HUES6 (cell line): ENCODE results near the gene VCP.
A peak's percentile ranks its signal among the peaks of the same experiment; 100 is the strongest.

Source experiments
- H3K27ac ChIP-seq: 2 replicates; pipeline ENCODE4 v1.7.0; 2013; ENCODE audit warnings: low read depth, mild to moderate bottlenecking, low read length, inconsistent platforms
- H3K27me3 ChIP-seq: 2 replicates; pipeline ENCODE4 v1.6.1; 2013; ENCODE audit warnings: low read length; ENCODE audit not compliant: control insufficient read depth, insufficient read depth
- H3K36me3 ChIP-seq: 2 replicates; pipeline ENCODE4 v1.6.1; 2013; ENCODE audit warnings: low read length; ENCODE audit not compliant: control insufficient read depth, insufficient read depth
- H3K4me1 ChIP-seq: 2 replicates; pipeline ENCODE4 v1.6.1; 2013; ENCODE audit warnings: low read length; ENCODE audit not compliant: control insufficient read depth, insufficient read depth
- H3K4me3 ChIP-seq: 2 replicates; pipeline ENCODE4 v1.5.1; 2013; ENCODE audit warnings: low read depth, low read length
- H3K9ac ChIP-seq: one replicate; pipeline ENCODE4 v1.6.1; 2013; ENCODE audit warnings: mild to moderate bottlenecking, low read length
- H3K9me3 ChIP-seq: 2 replicates; pipeline ENCODE4 v1.6.1; 2013; ENCODE audit warnings: low read depth, low read length; ENCODE audit not compliant: control insufficient read depth, insufficient read depth

The VCP gene

DNA sequence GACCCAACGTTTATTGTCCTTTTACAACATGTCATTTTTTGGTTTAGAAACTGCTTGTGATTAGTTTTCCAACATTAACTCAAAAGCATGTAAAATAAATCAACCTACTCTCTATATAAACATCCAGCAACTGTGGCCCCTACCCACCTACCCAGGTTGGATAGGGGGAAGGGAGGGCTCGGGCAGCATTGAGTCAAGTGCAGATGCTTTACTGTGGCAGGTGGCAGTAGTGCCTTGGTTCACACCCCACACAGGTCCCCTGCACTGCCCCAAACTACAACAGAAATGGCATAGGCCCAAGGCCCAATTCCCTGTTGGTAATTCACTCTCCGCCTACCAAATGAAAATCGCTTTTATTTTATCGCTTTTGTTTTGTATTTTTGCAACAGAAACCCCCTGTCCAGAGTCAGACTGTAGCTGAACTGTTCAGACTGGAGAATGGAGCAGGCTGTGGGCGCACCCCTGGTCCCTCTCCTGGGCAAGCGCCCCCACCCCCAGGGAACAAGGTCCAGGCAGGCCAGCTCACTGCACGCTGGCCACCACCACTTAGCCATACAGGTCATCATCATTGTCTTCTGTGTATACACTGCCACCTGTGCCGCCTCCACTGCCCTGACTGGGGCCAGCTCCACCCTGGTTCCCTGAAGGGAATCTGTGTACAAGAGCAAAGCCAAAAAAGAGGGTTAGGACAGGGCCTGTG lies 15.7 kb downstream of the VCP start:
- Histone ChIP-seq H3K36me3 (peaks cover 84% of the 10 kb centered on the region), H3K4me1 (no peaks in the 10 kb centered on the region), H3K27me3 (no peaks in the 10 kb centered on the region), H3K9me3 (no peaks in the 10 kb centered on the region), H3K27ac (no peak overlapping the region), H3K9ac (no peak overlapping the region), H3K4me3 (no peak overlapping the region)

DNA sequence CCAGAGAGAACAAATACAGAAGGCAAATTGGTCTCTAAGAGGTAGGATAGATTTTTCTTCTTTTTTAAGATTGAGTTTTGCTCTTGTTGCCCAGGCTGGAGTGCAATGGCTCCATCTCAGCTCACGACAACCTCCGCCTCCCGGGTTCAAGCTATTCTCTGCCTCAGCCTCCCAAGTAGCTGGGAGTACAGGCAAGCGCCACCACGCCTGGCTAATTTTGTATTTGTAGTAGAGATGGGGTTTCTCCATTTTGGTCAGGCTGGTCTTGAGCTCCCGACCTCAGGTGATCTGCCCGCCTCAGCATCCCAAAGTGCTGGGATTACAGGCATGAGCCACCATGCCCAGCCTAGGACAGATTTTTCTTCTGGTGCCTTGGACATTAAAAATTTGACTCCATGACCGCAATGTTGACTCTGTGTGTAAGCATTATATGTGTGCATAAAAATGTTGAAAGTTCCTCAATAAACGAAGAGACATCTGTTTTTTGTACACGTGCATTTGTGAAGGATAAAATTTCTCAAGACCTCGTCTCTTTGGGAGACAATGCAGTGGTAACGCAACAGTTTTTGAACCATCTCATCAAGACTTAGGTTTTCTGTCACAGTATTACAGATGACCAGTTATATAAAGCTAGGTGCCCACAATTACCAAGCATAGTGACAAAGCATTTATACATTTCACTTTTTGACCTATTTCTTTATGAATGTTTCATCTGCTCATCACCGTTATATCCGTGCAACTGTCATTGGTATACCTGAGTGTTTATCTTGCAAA lies 17.4 kb downstream of the VCP start:
- Histone ChIP-seq H3K9ac (no peak overlapping the region), H3K4me1 (no peaks in the 10 kb centered on the region), H3K4me3 (no peak overlapping the region), H3K36me3 (peaks cover 77% of the 10 kb centered on the region), H3K27me3 (no peaks in the 10 kb centered on the region), H3K9me3 (no peaks in the 10 kb centered on the region), H3K27ac (no peak overlapping the region)

DNA sequence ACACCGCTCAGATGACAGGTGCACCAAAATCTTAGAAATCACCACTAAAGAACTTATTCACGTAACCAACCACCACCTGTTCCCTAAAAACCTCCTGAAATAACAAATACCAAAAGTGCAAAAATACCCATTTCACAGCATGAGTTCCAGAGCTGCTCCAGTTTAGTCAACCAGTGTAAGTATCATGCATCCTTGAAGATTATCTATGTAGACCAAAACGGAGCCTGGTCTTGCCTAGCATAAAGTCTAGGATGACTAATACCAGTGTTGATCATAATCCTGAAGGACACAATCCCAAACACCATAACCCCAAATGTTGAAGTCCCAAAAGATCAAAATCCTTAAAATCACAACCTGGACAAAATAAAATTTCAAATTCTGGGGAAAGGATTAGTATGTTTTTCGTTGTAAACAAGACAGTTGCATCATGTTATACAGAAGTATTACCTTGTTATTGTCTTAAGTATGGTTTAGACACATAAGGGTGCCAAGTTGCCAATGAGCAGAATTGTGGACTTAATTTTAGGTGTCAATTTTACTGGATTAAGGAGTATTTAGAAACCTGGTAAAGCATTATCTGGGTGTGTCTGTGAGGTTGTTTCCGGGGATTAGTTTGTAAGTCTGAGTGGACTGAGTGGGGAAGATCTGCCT lies 18.1 kb downstream of the VCP start:
- Histone ChIP-seq H3K4me3 (no peak overlapping the region), H3K9ac (no peak overlapping the region), H3K27me3 (no peaks in the 10 kb centered on the region), H3K36me3 (peaks cover 76% of the 10 kb centered on the region), H3K4me1 (no peaks in the 10 kb centered on the region), H3K9me3 (no peaks in the 10 kb centered on the region), H3K27ac (no peak overlapping the region)

DNA sequence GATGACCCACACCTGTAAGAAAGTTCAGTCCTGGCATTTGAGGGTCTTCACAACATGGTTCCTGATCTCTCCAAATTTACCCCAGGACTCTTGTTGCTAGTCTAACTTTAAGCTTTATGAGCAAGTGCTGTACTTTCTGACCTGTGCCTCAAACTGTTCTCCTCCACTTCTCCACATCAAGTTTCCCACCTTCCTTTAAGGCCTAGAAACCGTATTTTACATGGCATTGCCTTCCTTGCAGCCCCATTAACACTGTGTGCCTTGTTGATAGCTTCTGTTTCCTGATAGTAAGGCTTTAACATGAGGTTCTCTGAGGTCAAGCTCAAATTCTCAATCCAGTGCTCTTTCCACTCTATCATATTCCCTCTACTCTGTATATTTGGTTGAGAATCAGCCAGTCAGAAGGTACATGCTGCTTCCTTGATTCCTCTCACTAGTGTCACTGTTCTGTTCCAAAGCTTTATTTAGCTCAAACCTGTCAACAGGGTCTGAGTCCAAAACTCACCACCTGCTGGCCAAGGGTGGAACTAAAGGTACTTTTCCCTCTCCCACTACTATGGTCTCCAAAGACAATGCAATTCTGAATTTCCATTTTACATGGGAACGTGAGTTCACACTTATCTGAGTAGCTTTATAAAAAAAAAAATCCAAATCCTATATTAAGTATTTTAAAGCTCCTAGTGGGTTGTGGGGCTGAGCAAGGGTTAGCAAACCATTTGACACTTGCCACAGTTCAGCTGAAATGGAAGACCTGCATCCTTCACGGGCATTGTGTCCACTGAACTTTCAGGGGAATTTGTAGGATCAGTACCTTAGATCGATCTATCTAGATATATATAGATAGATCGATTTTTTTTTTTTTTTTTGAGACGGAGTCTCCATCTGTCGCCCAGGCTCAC lies 21.1 kb downstream of the VCP start:
- Histone ChIP-seq H3K27me3 (no peaks in the 10 kb centered on the region), H3K4me3 (no peak overlapping the region), H3K9me3 (no peaks in the 10 kb centered on the region), H3K36me3 (peaks cover 58% of the 10 kb centered on the region), H3K9ac (no peak overlapping the region), H3K4me1 (no peaks in the 10 kb centered on the region), H3K27ac (no peak overlapping the region)

DNA sequence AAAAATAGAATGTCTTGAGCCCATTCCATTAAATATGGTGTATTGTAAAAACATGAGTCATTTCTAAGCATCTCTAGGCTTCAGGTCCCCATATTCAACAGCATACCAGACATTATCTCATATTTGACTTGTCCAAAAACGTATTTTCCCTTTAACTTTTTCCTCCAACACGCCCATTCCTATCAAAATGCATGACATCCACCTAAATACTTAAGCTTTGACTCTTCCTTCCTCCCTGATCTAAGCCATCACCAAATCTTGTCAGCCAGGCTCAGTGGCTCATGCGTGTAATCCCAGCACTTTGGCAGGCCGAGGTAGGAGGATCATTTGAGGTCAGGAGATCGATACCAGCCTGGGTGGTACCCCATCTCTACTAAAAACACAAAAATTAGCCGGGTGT lies 23.9 kb downstream of the VCP start:
- Histone ChIP-seq H3K4me1 (peaks cover 8% of the 10 kb centered on the region; the same call in 1 of the 2 replicates), H3K27ac (no peak overlapping the region), H3K4me3 (no peak overlapping the region), H3K27me3 (no peaks in the 10 kb centered on the region), H3K36me3 (peaks cover 42% of the 10 kb centered on the region), H3K9ac (no peak overlapping the region), H3K9me3 (no peaks in the 10 kb centered on the region)

DNA sequence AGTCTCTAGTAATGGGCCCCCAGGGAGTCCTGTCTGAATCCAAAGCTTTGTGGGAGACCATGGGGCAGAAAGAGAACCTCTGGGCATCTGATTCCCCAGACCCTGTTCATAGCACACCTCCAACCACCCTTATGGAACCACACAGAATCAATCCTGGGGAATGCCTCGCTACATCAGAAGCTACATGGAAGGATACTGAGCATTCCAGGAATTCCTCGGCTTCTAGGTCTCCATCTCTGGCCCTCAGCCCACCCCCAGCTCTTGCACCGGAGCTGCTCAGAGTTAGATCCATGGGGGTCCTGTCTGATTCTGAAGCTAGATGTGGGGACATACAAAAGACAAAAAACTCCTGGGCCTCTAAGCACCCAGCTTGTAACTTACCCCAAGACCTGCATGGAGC lies 28.4 kb downstream of the VCP start:
- no peaks in the 10 kb centered on the region for H3K9me3 ChIP-seq
- H3K36me3 ChIP-seq, result peaks cover 30% of the 10 kb centered on the region
- H3K9ac ChIP-seq, result no peak overlapping the region
- H3K27ac ChIP-seq, result no peak overlapping the region
- peaks cover 13% of the 10 kb centered on the region; the same call in 1 of the 2 replicates for H3K4me1 ChIP-seq
- no peaks in the 10 kb centered on the region for H3K27me3 ChIP-seq
- no peak overlapping the region for H3K4me3 ChIP-seq

DNA sequence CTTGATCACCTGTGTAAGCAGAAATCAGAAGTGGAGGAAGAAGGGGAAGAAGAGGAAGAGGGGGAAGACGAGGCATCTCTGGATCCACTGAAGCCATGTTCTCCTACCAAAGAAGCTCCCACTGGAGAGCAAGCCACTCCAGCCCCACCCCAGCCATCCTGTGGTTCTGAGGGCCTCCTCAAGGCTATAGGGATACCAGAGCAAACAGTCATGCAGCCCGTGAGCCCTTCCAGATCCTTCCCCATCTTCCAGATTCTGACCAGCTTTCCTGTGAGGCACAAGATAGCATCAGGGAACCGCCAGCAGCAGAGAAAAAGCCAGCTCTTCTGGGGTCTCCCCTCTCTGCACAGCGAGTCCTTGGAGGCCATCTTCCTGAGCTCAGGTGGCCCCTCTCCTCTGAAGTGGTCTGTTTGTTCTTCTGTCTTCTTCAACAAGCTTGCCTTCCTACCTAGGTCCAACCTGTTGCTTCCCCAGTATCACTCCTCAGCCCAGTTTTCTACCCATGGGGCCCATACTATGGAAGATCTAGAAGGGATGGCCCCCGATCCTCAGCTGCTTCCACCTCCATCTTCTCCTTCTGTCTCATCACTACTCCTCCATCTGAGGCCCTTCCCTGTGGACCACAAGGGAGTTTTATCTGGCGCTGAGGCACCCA lies 29.4 kb downstream of the VCP start:
- H3K9me3 ChIP-seq, result no peaks in the 10 kb centered on the region
- peaks cover 22% of the 10 kb centered on the region for H3K36me3 ChIP-seq
- H3K9ac ChIP-seq, result no peak overlapping the region
- H3K4me3 ChIP-seq, result no peak overlapping the region
- H3K27me3 ChIP-seq, result no peaks in the 10 kb centered on the region
- peaks cover 13% of the 10 kb centered on the region; the same call in 1 of the 2 replicates for H3K4me1 ChIP-seq
- H3K27ac ChIP-seq, result no peak overlapping the region

DNA sequence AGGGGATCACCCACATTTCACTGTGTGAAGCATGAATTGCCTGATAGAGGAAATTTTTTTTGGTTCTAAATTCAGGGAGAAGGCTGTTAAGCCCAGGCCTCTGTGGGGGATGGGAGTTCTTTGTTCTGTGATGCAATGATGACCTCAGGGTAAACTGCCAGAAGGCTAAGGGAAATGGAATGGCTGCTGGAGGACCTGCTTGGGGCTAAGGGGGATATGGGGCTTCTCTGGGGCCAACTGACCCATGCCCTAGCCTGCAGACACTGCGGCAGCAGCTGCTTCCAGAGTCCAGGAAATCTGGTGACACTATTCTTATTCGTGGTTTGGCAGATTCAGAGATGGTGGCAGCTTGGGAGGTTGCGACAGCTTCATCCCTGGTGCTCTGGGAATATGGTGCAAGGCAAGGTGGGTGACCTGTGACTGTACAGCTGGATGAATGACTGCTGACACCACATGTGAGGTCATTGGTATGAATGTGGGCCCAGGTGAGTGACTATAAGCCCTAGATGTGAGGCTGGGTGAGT lies 30.3 kb downstream of the VCP start:
- Histone ChIP-seq H3K9me3 (no peaks in the 10 kb centered on the region), H3K4me1 (peaks cover 13% of the 10 kb centered on the region; the same call in 1 of the 2 replicates), H3K4me3 (no peak overlapping the region), H3K27ac (no peak overlapping the region), H3K36me3 (peaks cover 20% of the 10 kb centered on the region), H3K27me3 (no peaks in the 10 kb centered on the region), H3K9ac (no peak overlapping the region)

DNA sequence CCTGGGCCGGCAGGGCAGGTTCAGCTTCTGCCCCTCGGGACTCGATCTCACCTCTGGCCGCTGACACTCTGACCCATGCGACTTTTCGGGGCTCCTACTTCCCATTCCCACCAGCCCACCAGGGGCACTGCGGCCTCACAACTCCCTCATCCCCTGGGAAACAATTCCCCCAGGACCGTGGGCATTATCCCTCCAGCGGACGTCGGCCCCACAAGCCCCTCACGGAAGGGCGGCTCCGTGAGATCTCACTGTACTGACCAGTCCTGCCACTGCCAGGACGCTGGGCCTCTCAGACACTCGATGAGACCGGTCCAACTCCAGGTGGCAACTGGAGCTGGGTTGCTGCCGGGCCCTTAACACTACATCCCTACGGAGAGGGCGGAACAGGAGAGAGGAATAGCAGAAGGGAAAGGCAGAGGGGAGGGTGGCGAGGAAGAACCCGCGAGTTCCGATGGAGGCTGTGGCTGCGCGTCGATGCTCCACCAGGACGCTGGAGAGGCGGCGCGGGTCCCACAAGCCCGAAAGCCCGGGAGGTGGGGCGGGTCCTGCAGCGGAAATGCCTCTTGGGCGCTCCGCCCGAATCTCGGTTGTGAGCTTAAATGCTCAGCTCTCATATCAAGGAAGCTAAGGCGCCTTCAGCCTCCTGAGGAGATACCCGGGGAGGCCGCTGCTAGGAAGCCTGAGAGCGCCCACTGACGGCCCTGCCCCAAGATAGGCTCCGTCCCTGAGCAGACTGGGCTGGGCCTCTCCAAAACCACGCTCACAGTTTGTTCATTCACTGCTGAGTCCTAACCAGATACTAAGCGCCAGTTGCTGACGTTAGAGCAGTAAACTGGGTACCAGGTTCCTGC lies 36.3 kb downstream of the VCP start:
- Histone ChIP-seq H3K27ac (no peak overlapping the region), H3K4me3 (peak overlapping the region; percentile 34; the same call in 1 of the 2 replicates), H3K27me3 (no peaks in the 10 kb centered on the region), H3K9me3 (peaks cover 3% of the 10 kb centered on the region; the same call in 1 of the 2 replicates), H3K36me3 (peaks cover 5% of the 10 kb centered on the region; the same call in 1 of the 2 replicates), H3K4me1 (no peaks in the 10 kb centered on the region), H3K9ac (no peak overlapping the region)
